NT2/D1 (cell line): ENCODE data around the gene KCTD3.

Experiments used
- SUZ12 ChIP-seq: IDR thresholded peaks from 2 replicates; pipeline ENCODE4 v1.6.1; 2011; ENCODE audit not compliant: insufficient read length, insufficient read depth; ENCODE audit errors: extremely low read depth
- YY1 ChIP-seq: IDR thresholded peaks from 2 replicates; pipeline ENCODE4 v1.6.1; 2011; ENCODE audit not compliant: insufficient read length, insufficient read depth
- ZNF274 ChIP-seq: IDR thresholded peaks from 2 replicates; pipeline ENCODE4 v1.6.1; 2011; ENCODE audit warnings: mild to moderate bottlenecking, low read depth, low read length

DNA sequence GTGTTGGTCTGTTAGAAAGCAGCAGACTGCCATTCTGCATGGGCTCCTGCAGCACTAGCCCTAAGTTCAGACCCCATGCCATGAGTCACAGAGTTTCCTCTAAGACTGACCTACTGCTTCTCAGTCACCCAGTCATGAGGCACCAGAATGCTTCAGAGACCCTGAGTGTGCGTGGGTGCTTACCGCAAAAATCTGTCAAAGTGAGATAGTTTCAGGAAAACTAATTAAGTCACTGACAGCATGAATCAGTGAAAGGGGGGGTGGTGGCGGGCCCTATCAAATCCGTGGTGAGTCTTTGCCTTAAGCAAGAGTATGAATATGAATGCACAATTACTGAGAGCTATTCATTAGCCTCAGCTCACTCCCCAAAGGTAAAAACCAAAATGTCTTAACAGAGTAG lies 98.1 kb downstream of the KCTD3 start:
- TF ChIP-seq YY1 = no peak
- TF ChIP-seq ZNF274 = no peak
- no peak for TF ChIP-seq SUZ12
